GM21526 (cell line): Measurements from ENCODE around the gene HOXC11.

Source experiments
- ATAC-seq: cut with Tn5 transposase; IDR thresholded peaks from one replicate; pipeline ENCODE4 v1.9.1; 2021; ENCODE audit warnings: moderate library complexity; ENCODE audit not compliant: unreplicated experiment, low FRiP score

HOXC11 gene

GRCh38 chr12:53956251-53956887 is 16.6 kb upstream of the HOXC11 start:
- ATAC-seq, result no peak

- ATAC-seq, result no peak
Observed at GRCh38 chr12:53956914-53957536, 15.9 kb upstream of the HOXC11 start.

GRCh38 chr12:53958128-53958527 is 14.8 kb upstream of the HOXC11 start:
- ATAC-seq, result no peak

GRCh38 chr12:53959314-53959713 is 13.6 kb upstream of the HOXC11 start:
- no peak for ATAC-seq

GRCh38 chr12:53960187-53961024 is 12.5 kb upstream of the HOXC11 start:
- ATAC-seq, result no peak

- ATAC-seq, result no peak
Observed at GRCh38 chr12:53961025-53961761, 11.7 kb upstream of the HOXC11 start.

- no peak for ATAC-seq
Observed at GRCh38 chr12:53963005-53963404, 9.9 kb upstream of the HOXC11 start.

GRCh38 chr12:53963434-53964314 is 9.3 kb upstream of the HOXC11 start:
- ATAC-seq, result no peak

- no peak for ATAC-seq
Observed at GRCh38 chr12:53964315-53964713, 8.6 kb upstream of the HOXC11 start.

GRCh38 chr12:53965281-53966084 is 7.4 kb upstream of the HOXC11 start:
- no peak for ATAC-seq

- no peak for ATAC-seq
Observed at GRCh38 chr12:53966085-53966384, 6.9 kb upstream of the HOXC11 start.

- no peak for ATAC-seq
Observed at GRCh38 chr12:53966385-53967133, 6.4 kb upstream of the HOXC11 start.

- no peak for ATAC-seq
Observed at GRCh38 chr12:53967421-53967925, 5.5 kb upstream of the HOXC11 start.

GRCh38 chr12:53968214-53969127 is 4.5 kb upstream of the HOXC11 start:
- ATAC-seq, result no peak

GRCh38 chr12:53969588-53970259 is 3.2 kb upstream of the HOXC11 start:
- ATAC-seq, result no peak

GRCh38 chr12:53970451-53970850 is 2.5 kb upstream of the HOXC11 start:
- no peak for ATAC-seq

GRCh38 chr12:53971129-53971528 is 1.8 kb upstream of the HOXC11 start:
- no peak for ATAC-seq
